ENCODE data around the gene ZNF133. TPM values are rescaled to one million over a fixed set of nuclear protein-coding genes. Genes with fewer than 3 reads are reported as not detected.
"Not testable (repeated sequence)": the region's sequence is repeated elsewhere in the genome, so short reads cannot be mapped to it uniquely, and the experiment has no call there.

Gene ZNF133
- total RNA-seq, 1 experiment from 2014 or later, result 30.4 TPM

- no peak for TF ChIP-seq CTCF (IDR thresholded peaks at IDR 0.05; ENCODE audit: unreplicated experiment)
- Mint-ChIP-seq H3K36me3 (ENCODE audit: insufficient read depth, unreplicated experiment) (no peaks in the 10 kb centered on the region), H3K4me1 (ENCODE audit: insufficient read depth, unreplicated experiment) (peaks cover 26% of the 10 kb centered on the region), H3K9me3 (ENCODE audit: unreplicated experiment) (no peaks in the 10 kb centered on the region), H3K27ac (ENCODE audit: low read depth, unreplicated experiment) (no peak overlapping the region), H3K4me3 (ENCODE audit: unreplicated experiment) (no peak overlapping the region), H3K27me3 (ENCODE audit: insufficient read depth, unreplicated experiment) (no peaks in the 10 kb centered on the region)
- peak; percentile 52 for DNase-seq (ENCODE audit: unreplicated experiment)
- intact Hi-C loops (cut with micrococcal nuclease), result no loop called here
- POLR2A ChIA-PET, result interaction anchor here (0.7 to 2.7 kb wide), 5 partner anchors 9 to 135 kb away, joined by 3 to 16 read pairs (median 8); partner anchors contain the start of genes KAT14 and PET117
- no TSS peak for BruUV-seq (replicated peaks)
- CTCF ChIA-PET, result interaction anchor here (1.0 to 2.8 kb wide), 4 partner anchors 13 to 678 kb away, joined by 3 to 24 read pairs (median 4); partner anchors contain the start of gene ZNF133
Measured at GRCh38 chr20:18272451-18272850, 15.9 kb upstream of the ZNF133 start.

DNA sequence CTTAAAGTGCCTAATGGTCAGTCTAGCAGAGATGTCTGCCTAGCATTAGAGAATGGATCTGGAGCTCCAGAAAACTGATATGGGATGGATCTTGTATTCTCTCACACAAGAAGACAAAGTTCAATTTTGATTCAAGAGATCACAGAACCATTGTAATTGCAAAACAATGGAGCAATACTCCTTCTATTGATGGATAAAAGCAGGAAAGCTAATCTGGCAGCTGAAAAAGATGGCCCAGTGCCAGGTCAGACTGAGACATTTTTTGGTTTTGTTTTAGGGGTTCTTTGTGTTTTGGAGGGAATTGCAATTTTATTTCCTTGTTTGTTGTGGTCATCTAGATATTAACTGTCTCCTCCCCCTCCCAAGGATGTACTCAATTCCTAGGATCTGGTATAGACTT lies 14.6 kb upstream of the ZNF133 start:
- CTCF ChIA-PET, result interaction anchor here (0.6 to 2.8 kb wide), 6 partner anchors 13 to 765 kb away, joined by 3 to 24 read pairs (median 5); no protein-coding TSS in a partner anchor
- Mint-ChIP-seq H3K9me3 (ENCODE audit: unreplicated experiment) (no peaks in the 10 kb centered on the region), H3K36me3 (ENCODE audit: insufficient read depth, unreplicated experiment) (no peaks in the 10 kb centered on the region), H3K4me3 (ENCODE audit: unreplicated experiment) (no peak overlapping the region), H3K27me3 (ENCODE audit: insufficient read depth, unreplicated experiment) (no peaks in the 10 kb centered on the region), H3K4me1 (ENCODE audit: insufficient read depth, unreplicated experiment) (peaks cover 26% of the 10 kb centered on the region), H3K27ac (ENCODE audit: low read depth, unreplicated experiment) (peak overlapping the region; percentile 7)
- intact Hi-C loops (cut with micrococcal nuclease), result no loop called here
- no peak for TF ChIP-seq CTCF (IDR thresholded peaks at IDR 0.05; ENCODE audit: unreplicated experiment)
- DNase-seq (ENCODE audit: unreplicated experiment), result no peak
- BruUV-seq (replicated peaks), result no TSS peak
- POLR2A ChIA-PET, result interaction anchor here (0.9 to 2.7 kb wide), 6 partner anchors 9 to 136 kb away, joined by 3 to 16 read pairs (median 4); partner anchors contain the start of genes KAT14 and PET117

DNA sequence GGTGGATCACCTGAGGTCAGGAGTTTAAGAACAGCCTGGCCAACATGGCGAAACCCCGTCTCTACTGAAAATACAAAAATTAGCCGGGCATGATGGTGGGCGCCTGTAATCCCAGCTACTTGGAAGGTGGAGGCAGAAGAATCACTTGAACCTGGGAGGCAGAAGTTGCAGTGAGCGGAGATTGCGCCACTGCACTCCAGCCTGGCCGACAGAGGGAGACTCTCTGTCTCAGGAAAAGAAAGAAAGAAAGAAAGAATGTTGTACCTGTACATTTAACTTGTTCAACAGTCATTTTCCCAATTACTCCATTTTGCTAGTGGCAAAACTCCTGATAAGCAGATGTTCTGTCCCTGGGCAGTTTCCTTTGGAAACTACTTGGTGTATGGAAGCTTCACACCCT lies 12.4 kb upstream of the ZNF133 start:
- H3K4me3 Mint-ChIP-seq (ENCODE audit: unreplicated experiment); H3K36me3 Mint-ChIP-seq (ENCODE audit: insufficient read depth, unreplicated experiment); H3K9me3 Mint-ChIP-seq (ENCODE audit: unreplicated experiment); H3K27ac Mint-ChIP-seq (ENCODE audit: low read depth, unreplicated experiment); DNase-seq (ENCODE audit: unreplicated experiment); BruUV-seq (replicated peaks): not testable (repeated sequence)
- Mint-ChIP-seq H3K4me1 (ENCODE audit: insufficient read depth, unreplicated experiment) (peaks cover 19% of the 10 kb centered on the region), H3K27me3 (ENCODE audit: insufficient read depth, unreplicated experiment) (peaks cover 11% of the 10 kb centered on the region)
- POLR2A ChIA-PET, result interaction anchor here (0.6 to 2.4 kb wide), 8 partner anchors 12 to 715 kb away, joined by 3 to 10 read pairs (median 6); no protein-coding TSS in a partner anchor
- intact Hi-C loops (cut with micrococcal nuclease), result loop anchor here (1.0 to 2.0 kb wide), 9 partner anchors 23 to 771 kb away; no protein-coding TSS in a partner anchor
- CTCF ChIA-PET, result interaction anchor here (0.5 to 2.6 kb wide), 60 partner anchors 8 to 1782 kb away, joined by 3 to 39 read pairs (median 4); partner anchors contain the start of genes KAT14, OVOL2, PET117 and ZNF133

DNA sequence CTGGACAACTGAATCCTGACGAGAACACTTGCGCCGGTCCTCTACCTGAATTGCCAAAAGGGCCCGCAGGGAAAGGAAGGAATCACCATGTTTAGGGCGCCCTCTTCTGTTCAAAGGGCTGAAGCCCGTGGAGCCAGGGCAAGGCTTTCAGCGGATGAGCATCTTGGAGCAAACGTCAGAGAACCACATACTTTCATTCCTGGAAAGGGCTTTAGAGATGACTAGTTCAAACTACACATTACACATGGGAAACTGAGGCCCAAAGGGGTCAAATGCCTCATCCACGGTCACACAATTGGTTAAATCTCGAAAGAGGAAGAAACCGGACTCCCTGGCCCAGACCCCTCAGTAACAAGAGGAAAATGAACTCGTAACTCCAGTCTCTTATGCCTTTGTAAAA lies 11.5 kb upstream of the ZNF133 start:
- H3K36me3 Mint-ChIP-seq (ENCODE audit: insufficient read depth, unreplicated experiment), result no peaks in the 10 kb centered on the region
- ChIA-PET CTCF (interaction anchor here (0.6 to 2.6 kb wide), 56 partner anchors 9 to 1386 kb away, joined by 3 to 39 read pairs (median 4); partner anchors contain the start of genes KAT14, PET117 and ZNF133), POLR2A (interaction anchor here (0.6 to 2.4 kb wide), 7 partner anchors 11 to 715 kb away, joined by 3 to 10 read pairs (median 7); no protein-coding TSS in a partner anchor)
- no peaks in the 10 kb centered on the region for H3K9me3 Mint-ChIP-seq (ENCODE audit: unreplicated experiment)
- peak; percentile 77 for TF ChIP-seq CTCF (IDR thresholded peaks at IDR 0.05; ENCODE audit: unreplicated experiment)
- H3K27ac Mint-ChIP-seq (ENCODE audit: low read depth, unreplicated experiment), result no peak overlapping the region
- no TSS peak for BruUV-seq (replicated peaks)
- intact Hi-C loops (cut with micrococcal nuclease), result loop anchor here (1.0 to 2.0 kb wide), 9 partner anchors 24 to 772 kb away; no protein-coding TSS in a partner anchor
- peak; percentile 85 for DNase-seq (ENCODE audit: unreplicated experiment)
- peaks cover 12% of the 10 kb centered on the region for H3K27me3 Mint-ChIP-seq (ENCODE audit: insufficient read depth, unreplicated experiment)
- H3K4me3 Mint-ChIP-seq (ENCODE audit: unreplicated experiment), result no peak overlapping the region
- H3K4me1 Mint-ChIP-seq (ENCODE audit: insufficient read depth, unreplicated experiment), result peaks cover 19% of the 10 kb centered on the region
